NCI-H510A (cell line): Measurements from ENCODE around the gene FUT7.

Source experiments
- DNase-seq: peaks from one replicate; lab custom pipeline; 2025; lab: John Stamatoyannopoulos, UW

FUT7 gene

GRCh38 chr9:137031904-137032640 is at the start of gene FUT7:
Gene FUT7 (minus strand): TSS chr9:137032088. CDS start chr9:137031991, 97 bp downstream.
- DNase-seq: no peak

GRCh38 chr9:137080260-137081122 is 48.6 kb upstream of the FUT7 start:
- DNase-seq: no peak

GRCh38 chr9:137079401-137079787 is 47.5 kb upstream of the FUT7 start:
- no peak for DNase-seq

- DNase-seq: no peak
Measured at GRCh38 chr9:137078701-137079400, 47.0 kb upstream of the FUT7 start.

GRCh38 chr9:137077758-137078693 is 46.1 kb upstream of the FUT7 start:
- no peak for DNase-seq

GRCh38 chr9:137077010-137077747 is 45.3 kb upstream of the FUT7 start, which contains the start of gene UAP1L1:
Gene UAP1L1 (plus strand): TSS chr9:137077517. CDS start chr9:137077533, 16 bp downstream.
- DNase-seq: no peak

GRCh38 chr9:137076636-137077009 is 44.7 kb upstream of the FUT7 start:
- no peak for DNase-seq

GRCh38 chr9:137075275-137075775 is 43.4 kb upstream of the FUT7 start:
- DNase-seq: no peak

GRCh38 chr9:137074657-137075274 is 42.9 kb upstream of the FUT7 start:
- no peak for DNase-seq

- DNase-seq: no peak
Measured at GRCh38 chr9:137073992-137074399, 42.1 kb upstream of the FUT7 start.

- DNase-seq: no peak
Measured at GRCh38 chr9:137071282-137071681, 39.4 kb upstream of the FUT7 start.

- DNase-seq: no peak
Measured at GRCh38 chr9:137070906-137071275, 39.0 kb upstream of the FUT7 start.

- DNase-seq: peak; percentile 93
Measured at GRCh38 chr9:137070201-137070905, 38.5 kb upstream of the FUT7 start, which contains the start of gene SAPCD2. Gene SAPCD2 (minus strand): TSS chr9:137070557. CDS start chr9:137070460, 97 bp downstream.

GRCh38 chr9:137069508-137070091 is 37.7 kb upstream of the FUT7 start:
- DNase-seq: no peak

GRCh38 chr9:137068539-137069507 is 36.9 kb upstream of the FUT7 start:
- DNase-seq: no peak

- DNase-seq: peak; percentile 55
Measured at GRCh38 chr9:137067860-137068538, 36.1 kb upstream of the FUT7 start.
